K562 (cell line): ENCODE results near the gene ECI2. TPM values are rescaled to one million over a fixed set of nuclear protein-coding genes. Genes with fewer than 3 reads are reported as not detected.

Source experiments
- ATAC-seq: fragments of 200-7000 bp; cut with Tn5 transposase; 3 replicates; pipeline ENCODE4 v1.9.1; 2020; ENCODE audit warnings: moderate library complexity
- BruUV-seq: library from RNA; stranded (reverse); fragments of 400-500 nt; replicated peaks from 2 replicates; lab custom pipeline; 2021; lab: Mats Ljungman, UMichigan
- CTCF ChIA-PET: fragments of 300-600 bp; formaldehyde crosslinking; extraction: SDS; loops from one replicate; lab custom pipeline; 2021; ENCODE audit warnings: low intra/inter-chr PET ratio; lab: Yijun Ruan, JAX
- POLR2A ChIA-PET: fragments of 300-600, 350-650 bp; sonication (Branson Sonifier 250); formaldehyde crosslinking; extraction: SDS; loops from one replicate; lab custom pipeline; 2021; ENCODE audit warnings: antibody characterized with exemption, inconsistent platforms; lab: Yijun Ruan, JAX
- DNase-seq, 4 experiments: peaks; one replicate each; pipeline versions ENCODE4 v3.0.0 to v3.0.0-alpha.2; 2011 to 2018; ENCODE audit warnings: low spot score in 3 of 4, mixed read lengths in 3 of 4; ENCODE audit errors: extremely low read depth in 1 of 4
- FAIRE-seq: peaks from 2 replicates; lab custom pipeline; 2011; peaks lifted over from hg19 to GRCh38; lab: Jason Lieb, UNC
- H2AFZ ChIP-seq: 2 replicates; pipeline ENCODE4 v1.6.0; 2011; ENCODE audit warnings: low read depth, low read length, control low read depth, inconsistent platforms
- H3K27ac ChIP-seq: fragments of 200-600 bp; 3 replicates; pipeline ENCODE4 v1.8.0; 2011; ENCODE audit warnings: low read depth, mild to moderate bottlenecking, control low read depth, inconsistent platforms, low read length, moderate library complexity, mixed read lengths; ENCODE audit errors: extremely low read depth
- H3K27me3 ChIP-seq, 2 experiments: fragments of 300-600 bp in 1 of 2; 2 replicates in 1 of 2; 3 replicates in 1 of 2; pipeline versions ENCODE4 v1.6.0 to v1.8.0; 2011; ENCODE audit warnings: inconsistent platforms in 2 of 2, low read length in 2 of 2, mild to moderate bottlenecking in 1 of 2, mixed read lengths in 1 of 2, moderate library complexity in 1 of 2; ENCODE audit not compliant: control insufficient read depth in 2 of 2, insufficient read depth in 2 of 2
- H3K36me3 ChIP-seq: fragments of 300-600 bp; 3 replicates; pipeline ENCODE4 v1.8.0; 2011; ENCODE audit warnings: mild to moderate bottlenecking, low read length, inconsistent platforms; ENCODE audit not compliant: control insufficient read depth, insufficient read depth
- H3K4me1 ChIP-seq, 2 experiments: fragments of 200-600 bp in 1 of 2; replicated peaks in 1 of 2; 2 replicates in 1 of 2; 3 replicates in 1 of 2; pipeline versions ENCODE4 v1.5.1 to v1.8.0; 2011; ENCODE audit warnings: inconsistent platforms in 2 of 2, low read length in 2 of 2, mild to moderate bottlenecking in 1 of 2, mixed read lengths in 1 of 2, moderate library complexity in 1 of 2; ENCODE audit not compliant: control insufficient read depth in 2 of 2, insufficient read depth in 2 of 2
- H3K4me2 ChIP-seq: 2 replicates; pipeline ENCODE4 v1.6.1; 2011; ENCODE audit warnings: low read length, control low read depth, inconsistent platforms, mixed read lengths; ENCODE audit not compliant: insufficient read depth
- H3K4me3 ChIP-seq: fragments of 200-600 bp; sonication (generic), shearing (Covaris generic); 2 replicates; pipeline ENCODE4 v1.5.1; 2016; ENCODE audit warnings: control low read depth, inconsistent platforms
- H3K79me2 ChIP-seq: fragments of 200-600 bp; 3 replicates; pipeline ENCODE4 v1.8.0; 2011; ENCODE audit warnings: low read length, inconsistent platforms; ENCODE audit not compliant: control insufficient read depth, insufficient read depth
- H3K9ac ChIP-seq, 2 experiments: 2 replicates each; pipeline versions ENCODE4 v1.6.0 to v1.6.1; 2011; ENCODE audit warnings: low read depth in 2 of 2, low read length in 2 of 2, control low read depth in 1 of 2, inconsistent platforms in 1 of 2, mild to moderate bottlenecking in 1 of 2, mixed read lengths in 1 of 2; ENCODE audit not compliant: insufficient read depth in 1 of 2
- H3K9me1 ChIP-seq: one replicate; pipeline ENCODE4 v1.6.0; 2011; ENCODE audit warnings: inconsistent platforms, mild to moderate bottlenecking, low read length, moderate library complexity; ENCODE audit not compliant: control insufficient read depth, insufficient read depth
- H3K9me3 ChIP-seq: replicated peaks from 2 replicates; pipeline ENCODE4 v1.5.1; 2011; ENCODE audit warnings: low read depth, low read length, inconsistent platforms; ENCODE audit not compliant: control insufficient read depth, insufficient read depth
- H4K20me1 ChIP-seq: replicated peaks from 2 replicates; pipeline ENCODE4 v1.6.1; 2011; ENCODE audit warnings: low read length, inconsistent platforms, mixed read lengths; ENCODE audit not compliant: control insufficient read depth, insufficient read depth
- CEBPG ChIP-seq, 3 experiments: fragments of 200-800 bp in 1 of 3; sonication (Bioruptor generic) in 1 of 3; sonication (generic) in 1 of 3; formaldehyde crosslinking in 1 of 3; IDR thresholded peaks in 2 of 3; conservative IDR thresholded peaks in 1 of 3; 2 replicates each; pipeline versions ENCODE4 v1.6.1 to v1.8.0; 2016 to 2022; ENCODE audit warnings: missing compliant biosample characterization in 2 of 3, missing genetic modification characterization in 2 of 3, mild to moderate bottlenecking in 1 of 3, missing genetic modification reagents in 1 of 3
- KAT2B ChIP-seq: IDR thresholded peaks from one replicate; pipeline ENCODE4 v1.6.1; 2012; ENCODE audit warnings: low read depth, mild to moderate bottlenecking, control low read depth, inconsistent platforms, low read length, moderate library complexity
- PHF21A ChIP-seq: fragments of 450-650 bp; IDR thresholded peaks from 2 replicates; pipeline ENCODE4 v1.6.1; 2017; ENCODE audit warnings: low read depth, borderline replicate concordance
- POLR2A ChIP-seq: fragments of 450-650 bp; conservative IDR thresholded peaks from 2 replicates; pipeline ENCODE4 v1.6.1; 2016
- WGBS: fragments of 100-300 bp; shearing (Covaris generic); methylation state at CpG from one replicate; pipeline ENCODE4 v1.1.6; 2016; ENCODE audit warnings: low coverage, mixed read lengths; ENCODE audit not compliant: insufficient coverage; ENCODE audit errors: missing lambda C conversion rate; 5-methylcytosine and 5-hydroxymethylcytosine counted together
- in situ Hi-C: fragments of 300-500 bp; cut with MboI; formaldehyde crosslinking; loops from 4 replicates; pipeline ENCODE4 v1.15.0; 2018; ENCODE audit warnings: inconsistent platforms, mixed read lengths
- intact Hi-C: fragments of 100-400 bp; cut with micrococcal nuclease; formaldehyde crosslinking; loops from 2 replicates; pipeline ENCODE4 v1.14.2; 2022
- polyA plus RNA-seq, 8 experiments: library from polyadenylated mRNA; depleted of rRNA in 4 of 8; stranded (reverse) in 5 of 8; unstranded in 3 of 8; fragments of >200 nt; fragmentation: Nextera tagmentation in 2 of 8; fragmentation: Illumina TruSeq in 1 of 8; extraction: Ambion mirVana in 2 of 8; extraction: Trizol in 1 of 8; gene quantifications; 2 replicates each; pipeline versions ENCODE4 v1.2.1 to v1.2.3, GENCODE V29; 2011 to 2014; ENCODE audit warnings: inconsistent platforms in 1 of 8, missing spikeins in 1 of 8
- total RNA-seq, 7 experiments: library from RNA; depleted of rRNA in 6 of 7; stranded (reverse); fragments of >200 nt in 6 of 7; fragmentation: Illumina TruSeq in 2 of 7; extraction: Trizol in 2 of 7; gene quantifications; 2 replicates each; pipeline versions ENCODE4 v1.2.1 to v1.2.3, GENCODE V29; 2011 to 2021; ENCODE audit warnings: low replicate concordance in 1 of 7
- TF ChIP-seq, protein P1 (sequence below): fragments of 250-450 bp; sonication (Bioruptor Pico); IDR thresholded peaks from 2 replicates; pipeline ENCODE4 v1.9.0; 2021; ENCODE audit warnings: mild to moderate bottlenecking
- TF ChIP-seq, protein P2 (sequence below): fragments of 250-450 bp; sonication (Bioruptor Pico); IDR thresholded peaks from 2 replicates; pipeline ENCODE4 v1.4.0; 2020

The ECI2 gene
- total and polyA plus RNA-seq, 9 of the 15 experiments (the other 6 are each of a cell fraction or from before 2014, with no cell fraction given) = 80.7 to 377 (median 142) TPM

DNA sequence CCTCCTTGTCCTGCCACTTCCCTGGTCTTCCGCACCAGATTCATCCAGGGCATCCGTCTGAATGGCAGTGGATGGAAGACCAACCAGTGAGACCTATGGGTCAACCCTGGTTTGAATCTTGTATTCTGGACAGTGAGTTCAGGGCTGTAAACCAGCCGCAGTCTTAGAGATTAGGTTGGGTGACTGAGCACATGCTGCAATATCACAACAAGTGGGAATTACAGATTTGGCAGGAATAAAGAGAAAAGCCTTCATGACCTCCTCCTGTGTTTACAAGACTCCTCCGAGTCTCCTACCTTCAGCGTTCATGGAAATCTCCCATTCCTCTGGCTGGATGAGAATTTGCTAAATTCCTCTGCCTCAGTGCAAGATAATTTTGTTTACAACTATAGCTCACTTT, 9.9 kb downstream of the ECI2 start:
- CTCF ChIA-PET = no interaction called here
- ATAC-seq = peak; percentile 48

More for the DNA sequence above, 9.9 kb downstream of the ECI2 start:
- no peak for DNase-seq
- no peak for FAIRE-seq
- intact Hi-C loops (no loop called here), in situ Hi-C loops (no loop called here)
- H3K9ac ChIP-seq = no peak overlapping the region
- 85% methylated on average over 5 of the region's 5 CpGs for WGBS
- H3K79me2 ChIP-seq = no peaks in the 10 kb centered on the region
- no peak overlapping the region for H2AFZ ChIP-seq
- H3K9me3 ChIP-seq = no peaks in the 10 kb centered on the region
- H3K4me1 ChIP-seq = peaks cover 0 to 33% of the 10 kb centered on the region in 2 experiments; a peak in 2 of 5 replicates
- BruUV-seq = no TSS peak
- H3K9me1 ChIP-seq = no peaks in the 10 kb centered on the region
- H3K27me3 ChIP-seq = no peaks in the 10 kb centered on the region
- TF ChIP-seq, protein P1, sequence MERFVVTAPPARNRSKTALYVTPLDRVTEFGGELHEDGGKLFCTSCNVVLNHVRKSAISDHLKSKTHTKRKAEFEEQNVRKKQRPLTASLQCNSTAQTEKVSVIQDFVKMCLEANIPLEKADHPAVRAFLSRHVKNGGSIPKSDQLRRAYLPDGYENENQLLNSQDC (CRISPR knock-in tag) = no peak
- TF ChIP-seq KAT2B (no peak), POLR2A (0 out of 2 replicates have a peak, but pooled peaks have one; percentile 16), CEBPG (CRISPR knock-in tag; IDR thresholded peaks at IDR 0.05) (peak; percentile 19; the same call in 1 of the 2 replicates), CEBPG (tag; conservative IDR thresholded peaks at IDR 0.05 in 1 of 2, IDR thresholded peaks at IDR 0.05 in 1 of 2) (no peak), PHF21A (no peak)
- TF ChIP-seq, protein P2, sequence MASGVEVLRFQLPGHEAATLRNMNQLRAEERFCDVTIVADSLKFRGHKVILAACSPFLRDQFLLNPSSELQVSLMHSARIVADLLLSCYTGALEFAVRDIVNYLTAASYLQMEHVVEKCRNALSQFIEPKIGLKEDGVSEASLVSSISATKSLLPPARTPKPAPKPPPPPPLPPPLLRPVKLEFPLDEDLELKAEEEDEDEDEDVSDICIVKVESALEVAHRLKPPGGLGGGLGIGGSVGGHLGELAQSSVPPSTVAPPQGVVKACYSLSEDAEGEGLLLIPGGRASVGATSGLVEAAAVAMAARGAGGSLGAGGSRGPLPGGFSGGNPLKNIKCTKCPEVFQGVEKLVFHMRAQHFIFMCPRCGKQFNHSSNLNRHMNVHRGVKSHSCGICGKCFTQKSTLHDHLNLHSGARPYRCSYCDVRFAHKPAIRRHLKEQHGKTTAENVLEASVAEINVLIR = no peak
- H3K4me2 ChIP-seq = no peak overlapping the region
- no peak overlapping the region for H3K27ac ChIP-seq
- H4K20me1 ChIP-seq = no peaks in the 10 kb centered on the region
- H3K36me3 ChIP-seq = peaks cover 84% of the 10 kb centered on the region
- no peak overlapping the region for H3K4me3 ChIP-seq
- POLR2A ChIA-PET = interaction anchor here (0.7 to 2.6 kb wide), 4 partner anchors 9 to 783 kb away, joined by 3 to 15 read pairs (median 3); partner anchors contain the start of gene ECI2
